SK-MEL-5 (cell line): ENCODE results near the gene SUSD3. TPM values are rescaled to one million over a fixed set of nuclear protein-coding genes. Genes with fewer than 3 reads are reported as not detected.
"Not testable (repeated sequence)": the region's sequence is repeated elsewhere in the genome, so short reads cannot be mapped to it uniquely, and the experiment has no call there.

Source experiments
- DNase-seq: peaks from one replicate; pipeline ENCODE4 v3.0.0-alpha.2; 2016; ENCODE audit warnings: low read depth, low spot score
- in situ Hi-C: cut with HindIII; loops from 2 replicates; pipeline ENCODE4 v1.10.0; 2016; ENCODE audit warnings: low sequenced_read_pairs, high pct_unique_total_duplicates, low pct_unique_long_range_greater_than_20kb
- polyA plus RNA-seq, 2 experiments: library from polyadenylated mRNA; depleted of rRNA; stranded (reverse); fragments of >200 nt; gene quantifications; 2 replicates each; pipeline ENCODE4 v1.2.3, GENCODE V29; 2015
- total RNA-seq: library from RNA; depleted of rRNA; stranded (reverse); fragments of >200 nt; shearing (Covaris generic); gene quantifications from 2 replicates; pipeline ENCODE4 v1.2.3, GENCODE V29; 2014; rRNA removed

SUSD3 gene
- 0.90 and 1.3 TPM in 2 replicates for total RNA-seq
- polyA plus RNA-seq (2015; cell fraction: cytosol; rRNA removed): 1.0 and 1.1 TPM in 2 replicates
- polyA plus RNA-seq (2015; cell fraction: nucleus; rRNA removed): not detected in 2 replicates

DNA sequence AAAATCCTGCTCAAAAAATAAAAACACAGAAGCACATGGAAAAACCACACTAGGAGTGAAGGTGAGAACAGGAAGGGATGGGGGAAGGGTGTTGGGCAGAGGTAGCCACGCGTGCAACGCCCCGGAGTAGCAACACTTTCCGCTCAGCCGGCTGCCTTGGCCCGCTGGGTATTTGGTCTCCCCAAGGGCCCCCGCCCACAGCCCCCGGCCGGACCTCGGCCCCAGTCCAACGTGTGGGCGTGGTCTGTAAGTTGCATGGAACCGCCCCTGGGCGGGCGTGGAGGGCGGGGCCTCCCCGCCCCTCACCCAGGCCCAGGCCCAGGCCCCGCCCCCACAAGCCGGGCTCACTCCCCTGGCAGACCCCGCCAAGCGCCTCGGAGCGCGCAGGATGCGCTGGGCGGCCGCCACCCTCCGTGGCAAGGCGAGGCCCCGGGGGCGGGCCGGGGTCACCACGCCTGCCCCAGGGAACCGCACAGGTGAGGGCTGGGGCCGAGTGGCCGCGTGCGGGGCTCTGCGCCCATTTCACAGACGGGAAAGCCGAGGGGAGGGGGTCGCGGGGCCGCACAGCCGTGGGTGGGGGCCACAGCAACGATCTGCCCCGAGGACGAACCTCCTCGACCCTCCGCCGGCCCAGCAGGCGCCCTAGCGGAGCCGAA lies at the start of gene SUSD3:
Gene SUSD3 (plus strand): TSS at position 347 of the 656 bp plus-strand sequence. CDS start 42 bp downstream, at position 389.
- DNase-seq: no peak
- in situ Hi-C loops: no loop called here

GRCh38 chr9:93009337-93010015 lies 49.0 kb upstream of the SUSD3 start:
- in situ Hi-C loops: no loop called here

DNA sequence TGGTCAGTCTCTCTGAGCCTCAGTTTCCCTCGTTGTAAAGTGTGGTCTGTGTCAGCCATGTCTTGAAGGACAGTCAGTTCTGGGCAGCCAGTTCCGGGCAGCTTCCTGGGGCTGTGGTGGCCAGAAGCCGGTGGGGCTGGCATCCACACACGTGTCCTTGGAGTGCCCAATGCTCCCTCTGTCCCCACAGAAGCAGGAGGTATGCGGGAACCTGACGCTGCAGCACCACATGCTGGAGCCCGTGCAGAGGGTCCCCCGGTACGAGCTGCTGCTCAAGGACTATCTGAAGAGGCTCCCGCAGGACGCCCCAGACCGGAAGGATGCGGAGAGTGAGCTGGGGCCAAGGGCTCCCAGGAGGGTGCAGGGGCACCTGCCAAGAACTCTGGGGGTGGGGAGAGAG lies 48.4 kb upstream of the SUSD3 start:
- DNase-seq: no peak
- in situ Hi-C loops: no loop called here

More at GRCh38 chr9:93009337-93010015, 49.0 kb upstream of the SUSD3 start:
- no peak for DNase-seq

DNA sequence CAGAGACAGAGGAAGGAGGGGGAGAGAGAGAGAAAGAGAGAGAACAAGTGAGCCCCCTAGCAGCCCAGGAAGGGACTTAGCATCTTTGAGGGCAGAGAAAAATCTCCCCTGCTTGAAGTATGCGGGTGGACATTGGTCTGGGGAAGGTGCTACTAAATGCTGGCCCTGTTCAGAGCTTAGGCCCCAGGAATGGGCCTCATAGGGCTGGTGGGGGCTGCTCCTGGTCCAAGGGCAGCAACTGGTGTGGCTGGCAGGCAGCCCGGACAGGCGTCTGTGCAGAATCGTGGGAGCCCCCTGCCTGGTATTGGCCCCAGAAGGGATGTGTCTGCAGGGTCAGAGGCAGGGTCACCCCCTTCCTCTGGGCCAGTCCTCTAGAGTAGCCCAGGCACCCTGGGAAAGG lies 47.8 kb upstream of the SUSD3 start:
- no peak for DNase-seq
- in situ Hi-C loops: no loop called here

GRCh38 chr9:93011114-93011513 lies 47.4 kb upstream of the SUSD3 start:
- DNase-seq: no peak
- in situ Hi-C loops: no loop called here

DNA sequence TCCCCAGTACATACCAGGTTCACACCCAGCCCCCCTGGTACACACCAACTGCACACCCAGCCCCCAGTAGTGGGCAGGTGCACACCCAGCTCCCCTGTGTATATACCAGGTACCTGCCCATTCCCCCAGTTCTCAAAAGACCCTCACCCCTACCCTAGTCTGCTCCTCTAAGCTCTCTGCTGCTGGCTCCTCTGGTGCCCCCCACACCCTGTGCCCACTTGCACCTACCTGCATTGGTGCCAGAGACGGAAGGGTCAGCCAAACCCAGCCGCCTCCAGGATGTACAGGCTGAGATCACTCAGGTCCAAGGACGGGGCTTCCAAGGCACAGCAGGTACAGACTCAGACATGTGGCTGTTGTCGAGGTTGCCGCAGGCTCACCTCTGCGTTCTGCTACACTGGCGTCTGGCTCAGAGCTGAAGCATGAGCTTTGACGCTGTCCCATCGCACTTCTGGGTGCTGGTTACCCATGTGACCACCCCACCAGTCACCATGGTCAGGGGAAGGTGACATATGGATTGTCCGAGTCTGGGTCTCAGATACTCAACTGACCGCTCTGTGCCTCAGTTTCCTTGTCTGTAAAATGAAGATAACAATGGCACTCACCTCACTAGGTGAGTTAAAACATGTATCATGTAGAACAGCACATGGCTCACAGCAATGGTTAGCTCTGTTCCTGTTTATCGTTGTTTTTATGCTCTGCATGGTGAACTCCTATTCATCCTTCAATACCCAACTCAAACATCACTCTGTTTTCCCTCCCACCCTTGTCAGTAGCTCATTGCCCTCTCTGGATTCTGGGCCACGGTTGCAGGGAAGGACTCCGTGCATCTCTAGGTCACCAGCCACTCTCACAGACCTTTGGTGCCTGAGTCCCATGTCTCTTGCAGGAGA lies 45.3 kb upstream of the SUSD3 start:
- in situ Hi-C loops: no loop called here

DNA sequence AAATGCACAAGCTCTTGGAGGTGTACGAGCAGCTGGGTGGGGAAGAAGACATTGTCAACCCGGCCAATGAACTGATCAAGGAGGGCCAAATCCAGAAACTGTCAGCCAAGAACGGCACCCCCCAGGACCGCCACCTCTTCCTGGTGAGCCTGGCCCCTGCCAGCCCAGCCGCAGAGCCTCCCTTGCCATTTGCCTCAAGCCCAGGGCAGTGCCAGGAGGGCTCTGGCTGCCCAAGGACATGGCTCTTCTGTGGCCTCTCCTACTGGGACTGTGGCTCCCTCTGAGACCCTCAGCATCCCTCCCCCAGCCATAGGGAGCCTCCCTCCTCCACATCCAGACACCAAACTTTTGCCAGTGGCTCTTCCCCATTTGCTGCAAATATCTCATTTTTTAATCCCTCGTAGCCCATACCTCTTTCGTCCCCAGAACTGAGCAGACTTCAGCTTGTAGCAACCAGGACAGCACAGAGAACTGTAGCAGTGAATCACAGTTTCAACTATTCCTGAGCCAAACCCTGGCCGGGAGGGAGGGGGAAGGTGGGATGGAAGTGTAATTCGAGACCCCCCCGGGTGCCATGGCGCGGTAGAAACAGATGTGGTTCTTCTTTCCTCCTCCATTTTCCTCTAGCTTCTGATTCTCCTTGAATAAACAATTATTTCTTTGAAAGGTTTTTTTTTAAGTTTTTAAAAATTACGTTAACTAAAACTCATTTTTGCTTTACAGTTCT lies 44.5 kb upstream of the SUSD3 start:
- DNase-seq: no peak
- in situ Hi-C loops: no loop called here

More for the DNA sequence above, 45.3 kb upstream of the SUSD3 start:
- no peak for DNase-seq

GRCh38 chr9:93015190-93015589 lies 43.3 kb upstream of the SUSD3 start:
- in situ Hi-C loops, DNase-seq: not testable (repeated sequence)

DNA sequence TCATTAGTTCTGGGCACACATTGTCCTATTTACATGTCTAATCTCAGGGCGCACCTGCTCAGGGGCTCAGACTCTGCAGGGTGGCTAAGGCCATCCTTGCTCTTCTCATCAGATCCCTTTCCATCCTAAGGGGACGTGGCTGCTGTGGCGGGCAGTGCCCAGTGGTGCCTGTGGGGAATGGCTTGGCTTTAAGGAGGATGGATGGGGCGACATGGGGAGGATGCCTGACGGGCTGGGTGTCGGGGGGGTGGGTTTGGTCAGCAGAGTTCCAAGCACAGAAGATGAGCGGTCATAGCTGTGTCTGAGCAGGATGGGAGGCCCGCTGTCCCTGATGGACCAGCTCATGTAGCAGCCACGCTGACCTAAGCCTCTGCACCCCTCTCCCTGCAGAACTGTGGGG lies 40.9 kb upstream of the SUSD3 start:
- DNase-seq: no peak
- in situ Hi-C loops: no loop called here

DNA sequence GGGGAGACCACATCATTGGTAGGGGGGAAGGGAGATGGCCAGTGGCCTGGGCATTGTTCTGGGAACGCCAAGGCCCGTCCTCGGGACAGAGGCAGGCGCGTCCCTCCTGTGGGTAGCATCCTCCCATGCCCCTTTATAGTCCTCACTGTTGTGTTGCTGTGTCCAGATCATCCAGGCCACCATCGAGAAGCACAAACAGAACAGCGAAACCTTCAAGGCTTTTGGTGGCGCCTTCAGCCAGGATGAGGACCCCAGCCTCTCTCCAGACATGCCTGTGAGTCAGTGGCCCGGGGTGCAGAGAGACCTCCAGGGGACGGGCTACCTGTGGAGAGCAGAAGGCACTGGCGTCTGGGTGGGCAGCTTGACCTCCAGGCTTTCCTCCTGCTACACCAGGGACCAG lies 38.4 kb upstream of the SUSD3 start:
- in situ Hi-C loops: no loop called here
- no peak for DNase-seq

- in situ Hi-C loops: no loop called here
- DNase-seq: no peak
Observed at GRCh38 chr9:93020771-93021670, 37.5 kb upstream of the SUSD3 start.

- DNase-seq: no peak
- in situ Hi-C loops: no loop called here
Observed at GRCh38 chr9:93022066-93022465, 36.4 kb upstream of the SUSD3 start.

DNA sequence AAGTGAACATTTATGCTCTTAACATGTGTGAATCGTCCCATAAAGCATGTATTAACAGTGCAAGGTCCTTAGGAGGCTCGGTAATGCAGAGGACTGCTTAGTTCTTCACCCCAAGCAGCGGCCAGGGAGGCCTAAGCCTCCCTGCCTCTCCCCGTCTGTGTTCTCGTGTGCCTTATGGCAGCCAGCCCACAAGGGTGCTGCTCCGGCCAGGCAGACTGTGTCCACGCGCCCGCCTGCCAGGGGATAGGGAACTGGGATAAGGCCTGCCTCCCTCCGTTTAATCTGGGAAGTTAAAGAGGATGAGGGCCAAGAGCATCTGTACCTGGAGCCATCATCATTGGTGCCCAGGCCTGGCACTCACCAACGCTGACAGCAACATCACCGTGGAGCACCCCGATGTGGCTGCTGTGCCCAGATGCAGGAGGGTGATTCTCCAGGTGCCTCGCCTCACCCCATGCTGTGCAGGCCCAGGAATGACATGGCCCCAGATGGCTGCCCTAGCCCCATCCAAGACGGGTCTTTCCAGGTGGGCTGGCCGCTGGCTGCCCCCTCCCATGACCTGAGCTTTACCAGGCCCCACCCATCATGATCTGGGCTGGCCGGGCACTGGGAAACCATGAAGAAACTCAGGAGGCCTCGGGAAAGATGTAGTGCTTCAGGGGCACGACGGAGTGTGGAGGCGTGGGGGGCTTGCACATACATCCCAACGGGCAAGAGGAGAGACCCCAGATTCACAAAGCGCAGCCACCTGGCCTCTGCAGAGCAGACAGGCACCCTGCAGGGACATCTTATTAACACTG lies 35.6 kb upstream of the SUSD3 start:
- no peak for DNase-seq
- in situ Hi-C loops: no loop called here

GRCh38 chr9:93023521-93023815 lies 35.0 kb upstream of the SUSD3 start:
- no peak for DNase-seq
- in situ Hi-C loops: no loop called here

DNA sequence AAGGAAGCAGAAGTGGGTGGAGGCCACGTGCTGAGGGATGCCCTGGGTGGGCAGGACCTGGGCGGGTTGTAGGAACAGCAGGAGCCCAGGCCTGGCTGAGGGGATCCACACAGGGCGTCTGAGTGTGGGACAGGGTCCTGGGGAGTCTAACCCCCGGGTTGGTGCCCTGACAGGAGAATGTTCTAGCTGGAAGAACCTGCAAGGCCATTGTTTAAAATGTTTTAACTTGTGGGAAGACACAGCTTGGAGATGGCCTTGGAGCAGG lies 33.9 kb upstream of the SUSD3 start:
- no peak for DNase-seq
- in situ Hi-C loops: no loop called here

- in situ Hi-C loops: no loop called here
- no peak for DNase-seq
Observed at GRCh38 chr9:93024986-93025630, 33.4 kb upstream of the SUSD3 start.
